Activated CD8-positive, alpha-beta memory T cell treated with anti-CD3 and anti-CD28 coated beads, Interleukin-2, amount 10 ng/mL, durations not matched to agents 7 days and 5 days (primary cell): ENCODE data around the gene LMNA. TPM values are rescaled to one million over a fixed set of nuclear protein-coding genes. Genes with fewer than 3 reads are reported as not detected.
A peak's percentile ranks its signal among the peaks of the same experiment; 100 is the strongest.

Source experiments
- ATAC-seq: fragments of 150-1000 bp; cut with Tn5 transposase; one replicate; pipeline ENCODE4 v1.10.0; 2021; ENCODE audit warnings: moderate library complexity
- CTCF ChIA-PET: fragments of 350-600 bp; sonication (Branson Sonifier 250); formaldehyde crosslinking; loops from one replicate; lab custom pipeline; 2021; ENCODE audit warnings: antibody characterized with exemption; lab: Charles Lee
- DNase-seq: peaks from one replicate; pipeline ENCODE4 v3.0.0-alpha.2; 2020
- H3K27ac Mint-ChIP-seq: one replicate; pipeline ENCODE4 v1.8.0; 2021; ENCODE audit warnings: mild to moderate bottlenecking, mixed read lengths
- H3K27me3 Mint-ChIP-seq: one replicate; pipeline ENCODE4 v1.8.0; 2021; ENCODE audit warnings: mixed read lengths
- H3K36me3 Mint-ChIP-seq: one replicate; pipeline ENCODE4 v1.8.0; 2021; ENCODE audit warnings: mild to moderate bottlenecking, mixed read lengths
- H3K4me1 Mint-ChIP-seq: one replicate; pipeline ENCODE4 v1.8.0; 2021; ENCODE audit warnings: mixed read lengths
- H3K4me3 Mint-ChIP-seq: one replicate; pipeline ENCODE4 v1.8.0; 2021; ENCODE audit warnings: mild to moderate bottlenecking, moderate library complexity, mixed read lengths
- H3K9me3 Mint-ChIP-seq: one replicate; pipeline ENCODE4 v1.8.0; 2022; ENCODE audit warnings: low read depth, mixed read lengths
- total RNA-seq, 2 experiments: library from RNA; stranded (reverse); gene quantifications; one replicate each; pipeline ENCODE4 v1.2.3, GENCODE V29; 2021

LMNA gene
- total RNA-seq, 2 experiments from 2014 or later, result 37.3 to 41.9 TPM

DNA sequence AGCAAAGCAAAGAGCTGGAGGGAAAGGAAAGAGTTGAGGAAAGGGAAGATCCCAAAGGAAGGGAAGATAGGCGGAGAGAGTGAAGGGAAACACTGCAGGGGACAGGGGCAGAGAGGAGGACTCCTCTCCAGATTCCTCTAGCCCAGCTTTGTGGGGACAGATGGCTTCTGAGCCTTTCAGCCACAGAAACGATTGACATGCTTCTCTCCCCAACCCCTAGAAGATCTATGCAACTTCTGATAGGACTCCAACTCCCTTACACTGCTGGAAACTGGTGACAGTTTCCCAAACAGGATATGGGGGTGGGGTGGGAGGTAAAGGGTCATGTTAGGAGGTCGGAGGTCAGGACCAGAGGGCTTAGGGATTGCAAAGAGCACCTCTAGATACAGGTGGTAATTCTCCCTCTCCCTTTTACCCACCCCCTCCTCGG is 38.7 kb upstream of the LMNA start:
- CTCF ChIA-PET, result interaction anchor here (1.3 to 2.0 kb wide), 2 partner anchors 9 to 16 kb away, joined by 4 to 8 read pairs; no protein-coding TSS in a partner anchor
- Mint-ChIP-seq H3K9me3 (no peaks in the 10 kb centered on the region), H3K4me1 (no peaks in the 10 kb centered on the region), H3K27ac (no peak overlapping the region), H3K36me3 (no peaks in the 10 kb centered on the region), H3K4me3 (no peak overlapping the region), H3K27me3 (peaks cover 43% of the 10 kb centered on the region)
- ATAC-seq, result no peak
- no peak for DNase-seq

DNA sequence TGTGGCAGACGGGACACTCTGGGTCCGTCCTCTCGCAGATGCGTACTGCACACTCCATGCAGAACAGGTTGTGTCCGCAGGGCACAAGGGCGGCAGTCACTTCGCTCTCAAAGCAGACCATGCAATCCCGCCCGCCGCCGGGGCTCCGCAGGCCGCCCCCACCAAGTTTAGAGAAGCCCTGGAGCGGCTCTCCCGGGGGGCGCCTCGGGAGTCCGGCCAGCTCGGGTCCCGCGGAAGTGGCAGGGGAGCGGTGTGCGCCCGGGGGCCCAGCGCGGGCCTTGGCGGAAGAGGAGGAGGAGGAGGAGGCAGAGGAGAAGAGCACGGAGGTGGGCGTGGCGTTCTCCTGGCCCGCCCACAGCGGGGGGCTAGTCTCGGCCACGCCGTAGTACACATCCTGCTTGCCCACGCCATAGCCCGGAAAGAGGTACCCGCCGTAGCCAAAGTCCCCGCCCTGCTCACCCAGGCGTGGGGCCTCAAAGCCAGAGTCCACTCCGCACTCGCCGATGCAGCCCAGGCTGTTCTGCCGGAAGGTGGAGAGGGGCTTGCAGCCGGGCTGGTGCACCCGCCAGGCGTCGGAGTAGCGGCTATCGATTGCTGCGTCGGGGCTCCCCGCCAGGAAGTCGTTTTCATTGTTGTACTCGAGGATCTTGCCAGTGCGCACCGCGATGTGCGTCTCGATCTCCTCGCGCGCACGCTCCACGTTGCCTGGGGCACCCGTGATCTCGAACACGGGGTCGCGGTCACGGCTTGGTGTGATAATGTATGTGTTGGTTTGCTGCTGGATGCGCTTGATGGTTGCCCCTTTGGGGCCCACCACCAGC is 37.7 kb upstream of the LMNA start:
- ATAC-seq (no peak), DNase-seq (no peak)
- Mint-ChIP-seq H3K4me3 (no peak overlapping the region), H3K27ac (no peak overlapping the region), H3K27me3 (peaks cover 45% of the 10 kb centered on the region), H3K4me1 (no peaks in the 10 kb centered on the region), H3K36me3 (no peaks in the 10 kb centered on the region), H3K9me3 (no peaks in the 10 kb centered on the region)
- CTCF ChIA-PET, result interaction anchor here (2.0 kb wide), 1 partner anchor 10 kb away, joined by 8 read pairs; no protein-coding TSS in a partner anchor

GRCh38 chr1:156077430-156077760 is 37.1 kb upstream of the LMNA start:
- no peak for ATAC-seq
- Mint-ChIP-seq H3K36me3 (no peaks in the 10 kb centered on the region), H3K4me1 (no peaks in the 10 kb centered on the region), H3K27ac (no peak overlapping the region), H3K9me3 (no peaks in the 10 kb centered on the region), H3K4me3 (no peak overlapping the region), H3K27me3 (peaks cover 40% of the 10 kb centered on the region)
- CTCF ChIA-PET, result no interaction called here
- no peak for DNase-seq

DNA sequence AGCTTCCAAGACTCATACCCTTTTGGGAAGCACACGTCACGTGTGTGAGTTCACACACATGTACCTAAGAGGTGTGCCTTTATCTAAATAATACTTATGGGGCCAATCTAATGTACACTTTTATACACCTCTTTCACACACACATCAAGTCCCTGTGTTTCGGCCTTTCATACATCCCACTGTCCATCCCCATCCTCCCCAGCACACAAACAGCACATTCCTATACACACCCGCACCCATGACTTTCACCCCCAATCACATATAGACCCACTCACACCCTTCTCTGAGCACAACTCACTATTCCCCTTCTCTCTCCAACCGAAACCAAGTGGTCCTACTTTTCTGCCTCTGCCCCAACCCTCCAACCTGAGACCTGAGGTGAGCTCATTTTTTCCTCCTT is 35.8 kb upstream of the LMNA start:
- no peaks in the 10 kb centered on the region for H3K9me3 Mint-ChIP-seq
- H3K27ac Mint-ChIP-seq, result no peak overlapping the region
- H3K4me1 Mint-ChIP-seq, result peaks cover 4% of the 10 kb centered on the region
- peaks cover 46% of the 10 kb centered on the region for H3K27me3 Mint-ChIP-seq
- DNase-seq (no peak), ATAC-seq (no peak)
- H3K4me3 Mint-ChIP-seq, result no peak overlapping the region
- CTCF ChIA-PET, result interaction anchor here (1.0 kb wide), 1 partner anchor 12 kb away, joined by 5 read pairs; no protein-coding TSS in a partner anchor
- no peaks in the 10 kb centered on the region for H3K36me3 Mint-ChIP-seq

GRCh38 chr1:156079762-156080161 is 34.7 kb upstream of the LMNA start:
- no peak overlapping the region for H3K27ac Mint-ChIP-seq
- CTCF ChIA-PET, result no interaction called here
- no peaks in the 10 kb centered on the region for H3K9me3 Mint-ChIP-seq
- peaks cover 4% of the 10 kb centered on the region for H3K4me1 Mint-ChIP-seq
- no peak for DNase-seq
- peaks cover 55% of the 10 kb centered on the region for H3K27me3 Mint-ChIP-seq
- no peak overlapping the region for H3K4me3 Mint-ChIP-seq
- no peaks in the 10 kb centered on the region for H3K36me3 Mint-ChIP-seq
- ATAC-seq, result no peak

- H3K9me3 Mint-ChIP-seq, result no peaks in the 10 kb centered on the region
- DNase-seq (no peak), ATAC-seq (no peak)
- CTCF ChIA-PET, result no interaction called here
- peaks cover 4% of the 10 kb centered on the region for H3K4me1 Mint-ChIP-seq
- no peak overlapping the region for H3K27ac Mint-ChIP-seq
- no peak overlapping the region for H3K4me3 Mint-ChIP-seq
- peaks cover 58% of the 10 kb centered on the region for H3K27me3 Mint-ChIP-seq
- no peaks in the 10 kb centered on the region for H3K36me3 Mint-ChIP-seq
Measured at GRCh38 chr1:156080241-156080862, 34.2 kb upstream of the LMNA start.

GRCh38 chr1:156080863-156081179 is 33.7 kb upstream of the LMNA start:
- Mint-ChIP-seq H3K9me3 (no peaks in the 10 kb centered on the region), H3K4me3 (no peak overlapping the region), H3K4me1 (peaks cover 4% of the 10 kb centered on the region), H3K36me3 (no peaks in the 10 kb centered on the region), H3K27me3 (peaks cover 56% of the 10 kb centered on the region), H3K27ac (no peak overlapping the region)
- CTCF ChIA-PET, result interaction anchor here (1.4 to 27.0 kb wide), 3 partner anchors 8 to 43 kb away, joined by 4 to 979 read pairs (median 9); partner anchors contain the start of gene LMNA
- DNase-seq (no peak), ATAC-seq (no peak)

DNA sequence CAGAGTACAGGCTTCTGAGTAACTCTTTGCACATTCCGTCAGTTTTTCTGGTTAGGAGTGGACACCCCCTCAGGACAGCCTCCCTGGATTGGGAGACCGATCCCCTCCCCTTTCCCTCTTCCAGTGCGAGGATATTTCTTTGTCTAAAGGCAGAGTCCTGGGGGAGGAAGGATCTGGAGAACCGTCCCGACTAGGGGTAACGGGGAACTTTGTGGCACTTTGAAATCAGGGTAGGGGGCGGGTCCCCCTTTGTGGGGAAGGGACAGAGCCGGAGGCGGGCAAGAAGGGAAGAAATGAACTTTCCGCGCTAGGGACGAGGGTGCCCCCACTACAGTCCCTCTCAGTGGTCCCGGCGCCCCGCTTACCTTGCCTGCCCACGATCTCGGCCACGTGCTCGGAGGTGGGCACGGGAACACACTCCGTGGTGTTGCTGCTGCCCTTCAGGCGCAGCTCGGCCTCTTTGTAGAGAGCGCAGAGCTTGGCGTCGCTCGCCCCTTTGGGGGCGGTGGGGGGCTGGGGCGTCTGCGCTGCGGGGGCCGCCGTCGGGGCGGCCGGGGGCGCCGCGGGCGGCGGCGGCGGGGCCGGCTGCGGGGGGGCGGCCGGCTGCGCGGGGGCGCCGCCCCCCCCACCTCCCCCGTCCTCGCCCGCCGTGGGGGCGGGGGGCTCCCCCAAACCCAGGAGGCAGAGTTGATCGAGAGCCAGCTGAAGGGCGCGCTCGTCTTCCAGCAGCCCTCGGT is 33.2 kb upstream of the LMNA start:
- peaks cover 6% of the 10 kb centered on the region for H3K4me1 Mint-ChIP-seq
- CTCF ChIA-PET, result interaction anchor here (1.4 to 27.0 kb wide), 3 partner anchors 8 to 42 kb away, joined by 4 to 979 read pairs (median 9); partner anchors contain the start of gene LMNA
- no peaks in the 10 kb centered on the region for H3K36me3 Mint-ChIP-seq
- peaks cover 60% of the 10 kb centered on the region for H3K27me3 Mint-ChIP-seq
- no peak for ATAC-seq
- DNase-seq, result no peak
- no peaks in the 10 kb centered on the region for H3K9me3 Mint-ChIP-seq
- no peak overlapping the region for H3K27ac Mint-ChIP-seq
- H3K4me3 Mint-ChIP-seq, result peak overlapping the region; percentile 42

DNA sequence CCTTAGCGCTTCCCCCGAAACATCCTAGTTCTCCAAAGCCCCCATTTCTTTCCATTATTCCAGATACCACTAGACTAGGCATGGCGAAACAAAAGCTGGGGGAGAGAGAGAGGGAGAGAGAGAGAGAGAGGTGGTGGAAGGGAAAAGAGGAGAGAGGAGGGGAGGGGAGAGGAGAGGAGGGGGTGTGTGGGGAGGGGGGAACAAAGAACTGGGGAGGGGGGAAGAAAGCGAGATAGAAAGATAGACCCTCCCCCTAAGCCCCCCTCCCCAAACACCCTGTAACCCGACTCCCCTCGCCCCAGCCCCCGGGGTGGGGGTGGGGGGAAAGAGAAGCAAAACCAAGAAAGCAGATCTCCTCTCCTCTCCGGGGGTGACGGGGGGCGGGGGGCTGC is 32.6 kb upstream of the LMNA start:
- Mint-ChIP-seq H3K4me1 (peaks cover 6% of the 10 kb centered on the region), H3K4me3 (peak overlapping the region; percentile 42), H3K27me3 (peaks cover 62% of the 10 kb centered on the region), H3K9me3 (no peaks in the 10 kb centered on the region), H3K36me3 (no peaks in the 10 kb centered on the region), H3K27ac (no peak overlapping the region)
- no peak for ATAC-seq
- CTCF ChIA-PET, result interaction anchor here (0.8 to 27.0 kb wide), 6 partner anchors 9 to 42 kb away, joined by 3 to 979 read pairs (median 4); partner anchors contain the start of gene LMNA
- DNase-seq, result no peak

GRCh38 chr1:156082309-156083091 is 32.0 kb upstream of the LMNA start, which contains the start of gene MEX3A:
MEX3A (minus strand) TSS chr1:156082465; CDS start chr1:156081998, 467 bp downstream.
- peak; percentile 72 for DNase-seq
- peak within 1 kb of the TSS; percentile 71 for H3K4me3 Mint-ChIP-seq
- no peaks in the 10 kb centered on the region for H3K36me3 Mint-ChIP-seq
- ATAC-seq, result peak; percentile 90
- peaks cover 6% of the 10 kb centered on the region for H3K4me1 Mint-ChIP-seq
- no peaks in the 10 kb centered on the region for H3K9me3 Mint-ChIP-seq
- peaks cover 65% of the 10 kb centered on the region for H3K27me3 Mint-ChIP-seq
- H3K27ac Mint-ChIP-seq, result no peak within 1 kb of the TSS
- CTCF ChIA-PET, result interaction anchor here (0.6 to 27.0 kb wide), 7 partner anchors 9 to 143 kb away, joined by 3 to 979 read pairs (median 4); partner anchors contain the start of gene LMNA

- Mint-ChIP-seq H3K27ac (no peak overlapping the region), H3K4me1 (peaks cover 6% of the 10 kb centered on the region), H3K27me3 (peaks cover 52% of the 10 kb centered on the region), H3K36me3 (no peaks in the 10 kb centered on the region), H3K4me3 (peak overlapping the region; percentile 3), H3K9me3 (no peaks in the 10 kb centered on the region)
- CTCF ChIA-PET, result interaction anchor here (1.0 to 27.0 kb wide), 4 partner anchors 9 to 39 kb away, joined by 3 to 979 read pairs (median 7); partner anchors contain the start of gene LMNA
- ATAC-seq (no peak), DNase-seq (no peak)
Measured at GRCh38 chr1:156083800-156084790, 30.4 kb upstream of the LMNA start.
